Kidney tubule cell (primary cell): ENCODE results near the gene SAP30L.

ENCODE experiments used
- DNase-seq: peaks from one replicate; pipeline ENCODE4 v3.0.0-alpha.2; 2018; ENCODE audit warnings: low spot score

Gene SAP30L

GRCh38 chr5:154509784-154510555 is 64.2 kb downstream of the SAP30L start:
- no peak for DNase-seq
